T-helper 1 cell treated with Interleukin-12 subunit alpha and Interleukin-12 subunit beta and Interleukin-4 antibody, amounts not matched to agents 30 μg/mL and 1 μg/mL, for 36 hours (primary cell): ENCODE results near the gene DENND1A.

ENCODE experiments used
- H3K27ac Mint-ChIP-seq: one replicate; pipeline ENCODE4 v1.8.0; 2021; ENCODE audit warnings: mild to moderate bottlenecking, mixed read lengths
- H3K27me3 Mint-ChIP-seq: one replicate; pipeline ENCODE4 v1.8.0; 2021; ENCODE audit warnings: low read depth, mixed read lengths
- H3K36me3 Mint-ChIP-seq: one replicate; pipeline ENCODE4 v1.8.0; 2021; ENCODE audit warnings: low read depth, mixed read lengths
- H3K4me1 Mint-ChIP-seq: one replicate; pipeline ENCODE4 v1.8.0; 2021; ENCODE audit warnings: low read depth, mixed read lengths
- H3K4me3 Mint-ChIP-seq: one replicate; pipeline ENCODE4 v1.8.0; 2021; ENCODE audit warnings: mild to moderate bottlenecking, moderate library complexity, mixed read lengths
- H3K9me3 Mint-ChIP-seq: one replicate; pipeline ENCODE4 v1.8.0; 2021; ENCODE audit warnings: mixed read lengths

The DENND1A gene

GRCh38 chr9:123358181-123358905, 571.6 kb downstream of the DENND1A start:
- Mint-ChIP-seq H3K27me3 (no peaks in the 10 kb centered on the region), H3K4me3 (no peak overlapping the region), H3K4me1 (peaks cover 13% of the 10 kb centered on the region), H3K36me3 (no peaks in the 10 kb centered on the region), H3K27ac (no peak overlapping the region), H3K9me3 (no peaks in the 10 kb centered on the region)

DNA sequence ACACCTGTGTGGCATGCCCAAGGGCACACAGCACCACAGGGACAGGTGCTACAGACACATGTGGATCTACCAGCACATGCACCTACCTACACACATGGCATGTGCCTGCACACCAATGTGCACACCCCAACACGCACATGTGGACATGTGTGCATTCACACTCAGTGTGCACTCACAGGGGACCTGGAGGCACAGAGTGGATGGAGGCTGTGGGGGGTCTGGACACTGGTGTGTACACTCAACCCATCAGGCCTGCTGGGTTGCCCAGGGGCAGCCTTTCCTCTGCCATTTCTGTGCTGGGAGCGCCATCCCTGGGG, 572.2 kb downstream of the DENND1A start:
- H3K4me3 Mint-ChIP-seq = no peak overlapping the region
- peaks cover 1% of the 10 kb centered on the region for H3K27me3 Mint-ChIP-seq
- peaks cover 13% of the 10 kb centered on the region for H3K4me1 Mint-ChIP-seq
- H3K36me3 Mint-ChIP-seq = no peaks in the 10 kb centered on the region
- H3K27ac Mint-ChIP-seq = no peak overlapping the region
- no peaks in the 10 kb centered on the region for H3K9me3 Mint-ChIP-seq

DNA sequence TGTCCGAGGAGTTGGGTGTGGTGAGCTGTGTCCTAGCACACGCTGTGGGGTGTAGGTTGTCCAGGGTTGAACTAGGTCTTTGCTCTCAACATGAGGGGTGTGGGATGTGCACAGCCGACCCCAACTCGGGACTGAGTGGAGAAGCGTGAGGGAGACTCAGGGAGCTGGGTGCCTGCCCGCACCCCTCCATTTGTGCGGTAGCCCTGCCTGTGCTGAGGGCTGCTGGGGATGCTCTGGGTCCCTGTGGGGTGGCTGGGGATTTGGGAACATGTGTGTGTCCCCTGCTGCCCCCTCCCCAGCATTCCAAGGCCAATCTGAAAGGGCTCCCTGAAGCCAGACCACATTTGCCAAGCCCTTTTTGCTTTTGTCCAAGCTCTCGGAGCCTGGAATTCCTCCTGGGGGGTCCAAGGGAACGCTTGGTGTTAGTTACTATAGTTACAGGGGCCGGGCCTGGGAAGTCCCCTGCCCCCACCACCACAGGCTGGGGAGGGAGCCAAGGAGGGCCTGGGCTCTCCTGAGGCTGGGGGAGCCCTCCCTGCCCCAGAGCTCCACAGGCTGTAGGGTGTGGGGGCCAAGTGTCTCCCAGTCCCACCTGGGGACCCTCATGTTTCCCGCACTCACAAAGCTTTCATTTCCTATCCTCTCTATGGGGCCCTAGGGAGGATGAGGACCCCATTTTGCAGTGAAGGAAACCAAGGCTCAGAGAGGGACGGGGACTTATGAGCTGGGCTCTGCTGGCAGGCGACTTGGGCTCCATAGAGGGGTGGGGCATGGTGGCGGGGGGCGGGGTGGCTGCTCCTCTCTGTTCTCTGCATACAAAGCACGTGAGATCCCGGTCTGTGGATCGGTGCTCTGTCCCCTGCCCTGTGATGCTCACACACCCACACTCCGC, 572.8 kb downstream of the DENND1A start:
- Mint-ChIP-seq H3K36me3 (no peaks in the 10 kb centered on the region), H3K4me3 (no peak overlapping the region), H3K4me1 (peaks cover 13% of the 10 kb centered on the region), H3K27ac (no peak overlapping the region), H3K27me3 (peaks cover 5% of the 10 kb centered on the region), H3K9me3 (no peaks in the 10 kb centered on the region)

GRCh38 chr9:123355761-123356431, 574.0 kb downstream of the DENND1A start, which contains the start of gene CRB2:
TSS of gene CRB2 (plus strand) at chr9:123356197. CDS start at chr9:123356261, 64 bp downstream.
- no peak within 1 kb of the TSS for H3K4me3 Mint-ChIP-seq
- no peak within 1 kb of the TSS for H3K27ac Mint-ChIP-seq

GRCh38 chr9:123354806-123355508, 575.0 kb downstream of the DENND1A start:
- Mint-ChIP-seq H3K4me3 (no peak overlapping the region), H3K27me3 (peaks cover 5% of the 10 kb centered on the region), H3K4me1 (peaks cover 12% of the 10 kb centered on the region), H3K9me3 (no peaks in the 10 kb centered on the region), H3K27ac (no peak overlapping the region), H3K36me3 (no peaks in the 10 kb centered on the region)

More at GRCh38 chr9:123355761-123356431, 574.0 kb downstream of the DENND1A start, which contains the start of gene CRB2:
- Mint-ChIP-seq H3K36me3 (no peaks in the 10 kb centered on the region), H3K27me3 (peaks cover 5% of the 10 kb centered on the region), H3K4me1 (peaks cover 13% of the 10 kb centered on the region), H3K9me3 (no peaks in the 10 kb centered on the region)

GRCh38 chr9:123353984-123354591, 575.8 kb downstream of the DENND1A start:
- Mint-ChIP-seq H3K36me3 (no peaks in the 10 kb centered on the region), H3K4me3 (no peak overlapping the region), H3K27ac (no peak overlapping the region), H3K9me3 (no peaks in the 10 kb centered on the region), H3K4me1 (peaks cover 5% of the 10 kb centered on the region), H3K27me3 (peaks cover 5% of the 10 kb centered on the region)

DNA sequence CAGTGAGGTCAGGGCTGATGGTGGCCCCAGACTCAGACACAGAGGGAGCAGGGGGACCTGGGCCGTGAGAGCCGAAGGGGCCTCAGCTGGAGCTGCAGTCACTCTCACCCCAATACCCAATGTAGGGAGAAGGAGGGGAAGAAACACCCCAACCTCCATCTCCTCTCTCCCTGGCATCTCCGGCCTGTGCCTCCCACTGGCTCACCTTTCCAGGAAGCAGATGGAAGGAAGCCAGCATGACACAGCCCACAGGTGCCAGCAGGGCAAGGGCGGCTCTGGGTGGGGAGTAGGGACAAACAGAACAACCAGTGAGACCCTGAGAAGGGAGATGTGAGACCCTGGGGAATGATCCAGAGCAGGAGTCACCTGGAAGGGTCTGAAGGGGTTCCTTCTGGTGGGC, 576.9 kb downstream of the DENND1A start:
- Mint-ChIP-seq H3K9me3 (no peaks in the 10 kb centered on the region), H3K36me3 (no peaks in the 10 kb centered on the region), H3K27me3 (peaks cover 5% of the 10 kb centered on the region), H3K4me3 (no peak overlapping the region), H3K4me1 (peaks cover 3% of the 10 kb centered on the region), H3K27ac (no peak overlapping the region)

DNA sequence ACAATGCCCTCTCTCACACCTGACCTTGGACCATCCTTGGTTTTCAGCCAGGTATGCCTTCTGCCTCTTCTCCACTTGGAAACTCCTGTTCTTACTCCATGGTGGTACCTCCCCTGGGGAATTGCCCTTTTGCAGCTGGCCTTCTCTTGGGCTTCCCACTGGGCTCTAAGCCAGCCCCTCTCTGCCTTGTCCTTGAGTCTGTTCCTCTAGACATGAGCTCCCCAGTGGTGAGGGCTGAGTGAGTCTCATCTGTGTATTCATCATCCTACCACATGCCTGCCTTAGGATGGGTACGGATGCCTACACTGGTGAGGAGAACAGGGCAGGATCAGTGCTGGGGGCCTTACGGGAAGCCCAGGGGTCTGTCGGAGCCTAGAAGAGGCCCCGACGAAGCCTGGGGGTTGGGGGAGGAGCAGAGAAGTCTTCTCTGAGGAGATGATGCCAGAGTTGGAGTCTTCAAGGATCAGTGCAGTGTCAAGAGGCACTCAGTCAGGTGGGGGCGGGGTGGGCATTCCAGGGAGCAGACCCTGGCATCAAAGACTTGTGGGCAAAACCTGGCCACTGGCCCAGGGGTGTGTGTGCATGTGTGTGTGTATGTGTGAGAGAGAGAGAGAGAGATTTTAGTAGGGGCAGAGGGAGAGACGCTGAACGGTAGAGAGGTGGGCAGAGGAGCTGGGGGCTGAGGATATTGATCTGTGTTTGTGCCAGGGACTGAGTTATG, 579.2 kb downstream of the DENND1A start:
- H3K4me1 Mint-ChIP-seq = peaks cover 3% of the 10 kb centered on the region
- no peak overlapping the region for H3K27ac Mint-ChIP-seq
- no peak overlapping the region for H3K4me3 Mint-ChIP-seq
- H3K36me3 Mint-ChIP-seq = no peaks in the 10 kb centered on the region
- H3K9me3 Mint-ChIP-seq = no peaks in the 10 kb centered on the region
- peaks cover 5% of the 10 kb centered on the region for H3K27me3 Mint-ChIP-seq

DNA sequence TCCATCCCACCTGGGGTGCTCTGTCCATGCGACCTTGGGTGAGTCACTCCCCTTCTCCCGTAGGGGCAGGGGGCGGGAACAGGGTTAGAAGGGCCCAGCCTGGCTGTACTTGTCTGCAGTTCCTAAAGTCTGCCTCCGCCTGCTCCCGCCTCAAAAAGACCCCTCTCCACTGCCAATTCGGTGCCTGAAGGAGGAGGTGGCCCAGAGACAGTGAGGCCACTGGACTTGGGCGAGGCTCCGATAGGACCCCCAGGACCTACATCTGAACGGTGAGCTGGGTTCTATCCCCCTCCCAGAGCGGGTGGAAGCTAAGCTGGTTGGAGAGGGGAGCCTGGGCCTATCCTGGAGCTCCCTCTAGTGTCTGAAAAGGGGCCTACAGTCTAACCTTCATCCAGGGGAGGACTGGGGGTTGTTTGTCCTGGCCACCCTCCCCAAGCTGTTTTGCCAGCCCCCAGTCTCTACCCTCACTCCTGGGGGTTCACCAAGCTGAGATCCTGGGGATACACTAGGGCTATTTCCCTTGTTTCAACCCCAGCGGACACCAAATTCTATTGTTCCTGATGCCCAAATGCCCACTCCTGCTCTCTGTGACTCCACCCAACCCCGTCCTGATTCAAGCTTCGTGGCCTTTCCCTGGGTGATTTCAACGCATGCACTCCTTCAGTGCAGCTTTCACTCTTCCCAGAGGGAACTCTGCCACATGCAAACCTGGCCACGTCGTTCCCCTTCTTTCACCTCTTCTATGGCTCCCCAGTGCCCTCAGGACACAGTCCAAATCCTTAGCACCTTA, 580.0 kb downstream of the DENND1A start:
- Mint-ChIP-seq H3K9me3 (no peaks in the 10 kb centered on the region), H3K4me3 (no peak overlapping the region), H3K27ac (no peak overlapping the region), H3K4me1 (peaks cover 3% of the 10 kb centered on the region), H3K36me3 (no peaks in the 10 kb centered on the region), H3K27me3 (peaks cover 5% of the 10 kb centered on the region)

DNA sequence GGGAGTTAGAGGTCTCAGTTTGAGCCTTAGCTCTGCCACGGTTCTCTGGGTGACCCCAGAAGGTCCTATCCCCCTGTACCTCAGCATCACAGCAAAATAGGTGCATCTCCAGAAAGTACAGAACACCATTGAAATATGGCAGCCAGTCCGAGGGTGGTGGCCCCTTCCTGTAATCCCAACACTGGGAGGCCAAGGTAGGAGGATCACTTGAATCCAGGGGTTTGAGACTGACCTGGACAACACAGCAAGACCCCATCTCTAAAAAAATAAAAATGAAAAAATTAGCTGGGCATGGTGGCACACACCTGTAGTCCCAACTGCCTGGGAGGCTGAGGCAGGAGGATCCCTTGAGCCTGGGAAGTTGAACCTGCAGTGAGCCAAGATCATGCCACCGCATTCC, 580.9 kb downstream of the DENND1A start:
- peaks cover 5% of the 10 kb centered on the region for H3K27me3 Mint-ChIP-seq
- peaks cover 1% of the 10 kb centered on the region for H3K4me1 Mint-ChIP-seq
- H3K9me3 Mint-ChIP-seq = no peaks in the 10 kb centered on the region
- H3K27ac Mint-ChIP-seq = no peak overlapping the region
- H3K36me3 Mint-ChIP-seq = no peaks in the 10 kb centered on the region
- no peak overlapping the region for H3K4me3 Mint-ChIP-seq

GRCh38 chr9:123348317-123348992, 581.5 kb downstream of the DENND1A start:
- H3K27ac Mint-ChIP-seq = no peak overlapping the region
- H3K9me3 Mint-ChIP-seq = no peaks in the 10 kb centered on the region
- H3K27me3 Mint-ChIP-seq = peaks cover 5% of the 10 kb centered on the region
- H3K36me3 Mint-ChIP-seq = no peaks in the 10 kb centered on the region
- no peak overlapping the region for H3K4me3 Mint-ChIP-seq
- no peaks in the 10 kb centered on the region for H3K4me1 Mint-ChIP-seq

DNA sequence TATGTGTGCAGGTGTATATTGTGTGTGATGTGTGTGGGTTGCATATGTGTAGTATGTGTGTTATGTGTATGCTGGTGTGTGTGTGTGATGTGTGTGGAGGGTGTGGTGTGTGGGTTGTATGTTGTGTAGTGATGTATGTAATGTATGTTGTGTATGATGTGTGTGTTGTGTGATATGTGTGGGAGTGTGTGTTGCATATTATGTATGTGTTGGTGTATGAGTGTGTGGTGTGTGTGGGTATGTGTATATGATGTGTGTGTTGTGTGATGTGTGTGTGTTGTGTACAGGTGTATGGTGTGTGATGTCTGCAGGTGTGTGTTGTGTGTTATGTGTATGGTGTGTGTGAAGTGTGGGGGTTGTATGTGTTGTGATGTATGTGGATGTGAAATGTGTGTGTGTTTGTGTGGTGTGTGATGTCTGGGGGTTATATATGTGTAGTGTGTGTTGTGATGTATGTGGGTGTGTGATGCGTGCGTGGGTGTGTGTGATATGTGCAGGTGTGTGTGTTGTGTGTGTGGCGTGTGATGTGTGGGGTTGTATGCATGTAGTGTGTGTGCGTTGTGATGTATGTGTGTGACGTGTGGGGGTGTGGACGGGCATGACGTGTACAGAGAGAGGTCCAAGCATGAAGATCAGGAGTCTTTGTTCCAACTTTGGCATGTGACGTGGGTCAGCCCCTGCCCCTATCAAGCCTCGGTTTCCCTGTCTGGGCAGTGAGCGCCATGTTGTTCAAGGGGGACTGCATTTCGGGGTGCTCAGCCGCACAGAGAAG, 582.5 kb downstream of the DENND1A start:
- Mint-ChIP-seq H3K9me3 (no peaks in the 10 kb centered on the region), H3K27me3 (peaks cover 1% of the 10 kb centered on the region), H3K4me3 (no peak overlapping the region), H3K4me1 (no peaks in the 10 kb centered on the region), H3K27ac (no peak overlapping the region), H3K36me3 (no peaks in the 10 kb centered on the region)
